Glutamatergic neuron (in vitro differentiated cells): ENCODE data around the gene SEC22C. TPM values are rescaled to one million over a fixed set of nuclear protein-coding genes. Genes with fewer than 3 reads are reported as not detected.
A peak's percentile ranks its signal among the peaks of the same experiment; 100 is the strongest.

ENCODE experiments used
- DNase-seq: peaks from one replicate; pipeline ENCODE4 v3.0.0; 2022
- H3K27ac Mint-ChIP-seq: one replicate; pipeline ENCODE4 v1.8.0; 2020; ENCODE audit warnings: mild to moderate bottlenecking, mixed read lengths, inconsistent platforms; ENCODE audit not compliant: unreplicated experiment
- H3K27me3 Mint-ChIP-seq: one replicate; pipeline ENCODE4 v1.8.0; 2020; ENCODE audit warnings: mild to moderate bottlenecking, moderate library complexity, mixed read lengths, inconsistent platforms; ENCODE audit not compliant: unreplicated experiment
- H3K36me3 Mint-ChIP-seq: one replicate; pipeline ENCODE4 v1.8.0; 2020; ENCODE audit warnings: mild to moderate bottlenecking, mixed read lengths, inconsistent platforms; ENCODE audit not compliant: unreplicated experiment
- H3K4me1 Mint-ChIP-seq: one replicate; pipeline ENCODE4 v1.8.0; 2020; ENCODE audit warnings: mild to moderate bottlenecking, low read depth, mixed read lengths, inconsistent platforms; ENCODE audit not compliant: unreplicated experiment
- H3K4me3 Mint-ChIP-seq: one replicate; pipeline ENCODE4 v1.8.0; 2020; ENCODE audit warnings: mild to moderate bottlenecking, mixed read lengths, inconsistent platforms; ENCODE audit not compliant: unreplicated experiment
- H3K9me3 Mint-ChIP-seq: one replicate; pipeline ENCODE4 v1.8.0; 2020; ENCODE audit warnings: mild to moderate bottlenecking, moderate library complexity, mixed read lengths, inconsistent platforms; ENCODE audit not compliant: unreplicated experiment
- CTCF ChIP-seq: fragments of 200-600 bp; sonication (generic); IDR thresholded peaks from one replicate; pipeline ENCODE4 v1.5.0; 2021; ENCODE audit not compliant: partially characterized antibody, unreplicated experiment
- total RNA-seq: library from RNA; stranded (reverse); fragmentation: NEBNext Ultra II Directional; extraction: Animal tissue kit (Norgen Biotek cat#: 25700); gene quantifications from one replicate; pipeline ENCODE4 v1.2.1, GENCODE V29; 2021; ENCODE audit not compliant: unreplicated experiment

The SEC22C gene
- total RNA-seq, 1 donor from 2014 or later = 36.9 TPM

DNA sequence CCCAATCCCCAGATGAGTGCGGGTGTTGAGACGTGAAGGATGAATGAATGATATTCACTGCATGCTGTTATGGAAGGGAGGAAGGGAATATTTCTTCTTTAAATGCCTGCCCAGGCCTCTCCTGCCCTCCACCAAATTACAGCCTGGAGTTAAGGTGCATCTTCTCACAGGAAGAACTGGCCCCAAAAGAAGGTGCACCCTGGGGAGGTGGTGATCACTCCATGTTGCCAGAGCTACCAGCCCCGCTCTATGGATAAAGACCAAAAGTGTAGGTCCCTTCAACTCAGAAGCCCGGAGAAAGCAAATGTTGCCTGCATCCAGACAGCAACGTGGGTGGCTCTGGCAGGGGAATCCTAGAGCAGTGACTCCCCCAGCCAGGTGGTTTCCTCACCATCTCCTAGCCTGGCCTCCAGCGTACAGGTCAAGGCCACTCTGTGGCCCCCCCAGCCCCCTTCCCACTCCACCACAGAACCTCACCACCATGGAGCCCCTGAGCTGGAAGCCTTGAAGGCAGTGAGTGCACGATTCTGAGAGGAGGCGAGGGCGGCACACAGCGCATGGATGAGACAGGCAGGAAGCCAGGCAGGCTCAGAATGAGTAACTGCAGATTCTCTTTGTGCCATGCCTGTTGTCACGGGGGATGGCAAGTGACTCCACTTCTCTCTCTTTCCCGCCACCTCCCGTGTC, 82.8 kb downstream of the SEC22C start:
- H3K27me3 Mint-ChIP-seq = peaks cover 25% of the 10 kb centered on the region
- no peaks in the 10 kb centered on the region for H3K36me3 Mint-ChIP-seq
- DNase-seq = peak; percentile 10
- H3K27ac Mint-ChIP-seq = no peak overlapping the region
- peaks cover 9% of the 10 kb centered on the region for H3K9me3 Mint-ChIP-seq
- peaks cover 6% of the 10 kb centered on the region for H3K4me1 Mint-ChIP-seq
- H3K4me3 Mint-ChIP-seq = no peak overlapping the region
- TF ChIP-seq CTCF = no peak

DNA sequence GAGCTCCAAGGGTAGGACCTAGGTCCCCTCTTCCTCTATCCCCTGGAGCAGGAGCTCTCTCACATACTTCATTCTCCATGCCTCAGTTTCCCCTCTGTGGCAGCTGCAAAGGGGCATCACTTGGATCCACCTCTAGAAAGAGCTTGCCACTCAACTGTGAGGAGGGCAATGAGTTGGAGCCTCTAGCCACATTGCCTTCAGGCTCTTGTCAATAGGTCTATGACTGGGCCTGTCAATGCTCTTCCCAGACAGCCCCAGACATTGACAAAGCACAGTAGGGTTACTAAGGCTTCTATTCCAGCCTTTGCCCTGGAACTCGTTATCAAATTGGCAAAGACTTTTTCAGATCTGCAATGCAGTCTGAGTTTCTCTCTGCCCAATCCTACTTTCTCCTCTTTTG, 83.7 kb downstream of the SEC22C start:
- Mint-ChIP-seq H3K27ac (no peak overlapping the region), H3K27me3 (peaks cover 25% of the 10 kb centered on the region), H3K9me3 (peaks cover 7% of the 10 kb centered on the region), H3K4me3 (no peak overlapping the region), H3K36me3 (no peaks in the 10 kb centered on the region), H3K4me1 (peaks cover 6% of the 10 kb centered on the region)
- no peak for DNase-seq
- no peak for TF ChIP-seq CTCF

Other genes with a start within 250 kb of the SEC22C start
- not detected for gene LYZL4, start 171.4 kb downstream of the SEC22C start, total RNA-seq
- gene VIPR1, start 79.3 kb downstream of the SEC22C start, total RNA-seq = not detected
- gene SS18L2, start 8.9 kb upstream of the SEC22C start, total RNA-seq = 38.9 TPM
- 196 TPM for gene NKTR, start 18.7 kb upstream of the SEC22C start, total RNA-seq
- gene ZBTB47, start 71.7 kb upstream of the SEC22C start, total RNA-seq = 9.7 TPM
- gene KLHL40, start 103.6 kb upstream of the SEC22C start, total RNA-seq = 0.44 TPM
- gene HHATL, start 120.8 kb upstream of the SEC22C start, total RNA-seq = 7.6 TPM
- 1.0 TPM for gene CCDC13, start 191.3 kb upstream of the SEC22C start, total RNA-seq
- gene HIGD1A, start 222.5 kb upstream of the SEC22C start, total RNA-seq = 67.6 TPM
- gene ACKR2, start 227.5 kb upstream of the SEC22C start, total RNA-seq = 0.64 TPM